Body of pancreas (tissue), 4 donors: ENCODE data around the gene APAF1.

Experiments
- CTCF ChIP-seq, 7 experiments: fragments of 450-650 bp in 4 of 7; fragments of 200-600 bp in 3 of 7; sonication (generic) in 3 of 7; IDR thresholded peaks; one replicate each; pipeline ENCODE4 v1.5.1; 2016 to 2019; ENCODE audit warnings: antibody characterized with exemption in 7 of 7
- POLR2A ChIP-seq, 3 donors: fragments of 450-650 bp; IDR thresholded peaks; one replicate each; pipeline ENCODE4 v1.6.1; 2016; ENCODE audit warnings: antibody characterized with exemption in 3 of 3, mild to moderate bottlenecking in 2 of 3

GRCh38 chr12:98639491-98639890 lies 5.6 kb upstream of the APAF1 start:
- TF ChIP-seq CTCF (IDR thresholded peaks at IDR 0.05): no peak
- TF ChIP-seq POLR2A (IDR thresholded peaks at IDR 0.05): no peak
